Measurements from ENCODE around the gene ITM2C.
A peak's percentile ranks its signal among the peaks of the same experiment; 100 is the strongest.

The ITM2C gene

GRCh38 chr2:230873661-230874401 is 9.1 kb downstream of the ITM2C start:
- DNase-seq = no peak

- DNase-seq = no peak
These were observed 9.7 kb downstream of the ITM2C start for GRCh38 chr2:230874456-230874855.

GRCh38 chr2:230874876-230875275 is 10.1 kb downstream of the ITM2C start:
- no peak for DNase-seq

GRCh38 chr2:230875347-230876315 is 10.9 kb downstream of the ITM2C start:
- DNase-seq = no peak

GRCh38 chr2:230877116-230877758 is 12.5 kb downstream of the ITM2C start:
- no peak for DNase-seq

- DNase-seq = peak; percentile 91
These were observed 13.2 kb downstream of the ITM2C start for GRCh38 chr2:230877759-230878598.

- DNase-seq = no peak
These were observed 14.0 kb downstream of the ITM2C start for GRCh38 chr2:230878599-230879188.

GRCh38 chr2:230879271-230879882 is 14.6 kb downstream of the ITM2C start:
- no peak for DNase-seq

- DNase-seq = no peak
These were observed 15.1 kb downstream of the ITM2C start for GRCh38 chr2:230879891-230880290.

- no peak for DNase-seq
These were observed 17.1 kb downstream of the ITM2C start for GRCh38 chr2:230881840-230882239.

- DNase-seq = peak; percentile 65
These were observed 20.9 kb downstream of the ITM2C start for GRCh38 chr2:230885463-230886130.

GRCh38 chr2:230886206-230886605 is 21.5 kb downstream of the ITM2C start:
- DNase-seq = no peak

GRCh38 chr2:230886671-230887071 is 21.9 kb downstream of the ITM2C start:
- no peak for DNase-seq

- no peak for DNase-seq
These were observed 22.6 kb downstream of the ITM2C start for GRCh38 chr2:230887342-230887741.

- DNase-seq = no peak
These were observed 24.2 kb downstream of the ITM2C start for GRCh38 chr2:230888824-230889400.

- DNase-seq = no peak
These were observed 25.3 kb downstream of the ITM2C start for GRCh38 chr2:230889911-230890601.

- DNase-seq = no peak
These were observed 25.9 kb downstream of the ITM2C start for GRCh38 chr2:230890646-230891045.

- DNase-seq = no peak
These were observed 26.3 kb downstream of the ITM2C start for GRCh38 chr2:230891064-230891463.

- DNase-seq = no peak
These were observed 26.8 kb downstream of the ITM2C start for GRCh38 chr2:230891509-230891908.

GRCh38 chr2:230893338-230893737 is 28.6 kb downstream of the ITM2C start:
- DNase-seq = no peak
